Kidney epithelial cell (primary cell): ENCODE data around the gene KPNA4. TPM values are rescaled to one million over a fixed set of nuclear protein-coding genes. Genes with fewer than 3 reads are reported as not detected.

ENCODE experiments used
- DNase-seq: peaks from one replicate; pipeline ENCODE4 v3.0.0-alpha.2; 2010; ENCODE audit warnings: low read depth
- H3K27me3 ChIP-seq: 2 replicates; pipeline ENCODE4 v1.6.0; 2011; ENCODE audit warnings: low read length; ENCODE audit not compliant: control insufficient read depth, insufficient read depth
- H3K36me3 ChIP-seq: 2 replicates; pipeline ENCODE4 v1.5.1; 2011; ENCODE audit warnings: low read length; ENCODE audit not compliant: control insufficient read depth, insufficient read depth
- H3K4me3 ChIP-seq: 2 replicates; pipeline ENCODE4 v1.5.1; 2011; ENCODE audit warnings: low read depth, mild to moderate bottlenecking, control low read depth, low read length
- total RNA-seq: library from RNA; depleted of rRNA; stranded (reverse); fragments of >200 nt; gene quantifications from 2 replicates; pipeline ENCODE4 v1.2.3, GENCODE V29; 2015
- TF ChIP-seq, protein P1 (sequence below): IDR thresholded peaks from 2 replicates; pipeline ENCODE4 v1.5.1; 2011; ENCODE audit warnings: mild to moderate bottlenecking, moderate library complexity, low read length, control low read depth, inconsistent platforms; ENCODE audit not compliant: insufficient read depth, poor library complexity, severe bottlenecking

Gene KPNA4
- total RNA-seq, 1 donor from 2014 or later = 38.0 TPM

DNA sequence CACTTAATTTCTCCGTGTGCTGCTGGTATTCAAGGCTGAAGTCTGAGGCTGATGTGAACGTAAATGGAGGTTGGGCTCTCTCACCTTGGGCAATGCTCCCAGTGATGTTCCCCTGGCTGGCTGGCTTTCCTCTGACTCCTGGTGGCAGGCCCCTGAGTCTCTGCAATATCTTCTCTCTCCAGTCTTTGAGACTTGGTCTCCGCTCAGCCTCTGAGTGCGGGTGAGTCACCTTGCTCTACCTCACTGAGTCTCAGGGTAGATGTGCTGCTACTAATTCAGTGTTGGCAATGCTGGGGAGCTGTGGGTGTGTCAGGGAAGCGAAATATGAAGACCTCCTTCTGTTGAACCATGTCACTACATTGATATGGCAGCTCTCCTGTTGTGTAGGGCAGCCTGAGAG is 84.4 kb downstream of the KPNA4 start:
- no peak overlapping the region for H3K4me3 ChIP-seq
- no peaks in the 10 kb centered on the region for H3K27me3 ChIP-seq
- no peaks in the 10 kb centered on the region for H3K36me3 ChIP-seq
- DNase-seq = no peak
- TF ChIP-seq, protein P1, sequence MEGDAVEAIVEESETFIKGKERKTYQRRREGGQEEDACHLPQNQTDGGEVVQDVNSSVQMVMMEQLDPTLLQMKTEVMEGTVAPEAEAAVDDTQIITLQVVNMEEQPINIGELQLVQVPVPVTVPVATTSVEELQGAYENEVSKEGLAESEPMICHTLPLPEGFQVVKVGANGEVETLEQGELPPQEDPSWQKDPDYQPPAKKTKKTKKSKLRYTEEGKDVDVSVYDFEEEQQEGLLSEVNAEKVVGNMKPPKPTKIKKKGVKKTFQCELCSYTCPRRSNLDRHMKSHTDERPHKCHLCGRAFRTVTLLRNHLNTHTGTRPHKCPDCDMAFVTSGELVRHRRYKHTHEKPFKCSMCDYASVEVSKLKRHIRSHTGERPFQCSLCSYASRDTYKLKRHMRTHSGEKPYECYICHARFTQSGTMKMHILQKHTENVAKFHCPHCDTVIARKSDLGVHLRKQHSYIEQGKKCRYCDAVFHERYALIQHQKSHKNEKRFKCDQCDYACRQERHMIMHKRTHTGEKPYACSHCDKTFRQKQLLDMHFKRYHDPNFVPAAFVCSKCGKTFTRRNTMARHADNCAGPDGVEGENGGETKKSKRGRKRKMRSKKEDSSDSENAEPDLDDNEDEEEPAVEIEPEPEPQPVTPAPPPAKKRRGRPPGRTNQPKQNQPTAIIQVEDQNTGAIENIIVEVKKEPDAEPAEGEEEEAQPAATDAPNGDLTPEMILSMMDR = no peak

DNA sequence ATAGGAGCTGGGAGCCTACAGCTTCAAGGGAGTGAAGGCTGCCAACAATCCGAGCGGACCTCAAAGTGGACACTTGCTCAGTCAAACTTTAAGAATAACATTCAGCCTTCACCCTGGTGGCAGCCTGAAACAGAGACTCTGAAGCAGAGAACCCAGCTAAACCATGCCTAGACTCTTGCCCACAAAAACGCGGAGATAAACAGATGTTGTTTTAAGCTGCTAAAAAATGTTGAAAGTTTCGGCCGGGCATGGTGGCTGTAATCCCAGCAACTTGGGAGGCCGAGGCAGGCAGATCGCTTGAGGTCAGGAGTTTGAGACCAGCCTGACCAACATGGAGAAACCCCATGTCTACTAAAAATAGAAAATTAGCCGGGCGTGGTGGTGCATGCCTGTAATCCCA is 86.0 kb downstream of the KPNA4 start:
- no peak for DNase-seq
- no peaks in the 10 kb centered on the region for H3K27me3 ChIP-seq
- TF ChIP-seq, protein P1 = no peak
- no peak overlapping the region for H3K4me3 ChIP-seq
- no peaks in the 10 kb centered on the region for H3K36me3 ChIP-seq

DNA sequence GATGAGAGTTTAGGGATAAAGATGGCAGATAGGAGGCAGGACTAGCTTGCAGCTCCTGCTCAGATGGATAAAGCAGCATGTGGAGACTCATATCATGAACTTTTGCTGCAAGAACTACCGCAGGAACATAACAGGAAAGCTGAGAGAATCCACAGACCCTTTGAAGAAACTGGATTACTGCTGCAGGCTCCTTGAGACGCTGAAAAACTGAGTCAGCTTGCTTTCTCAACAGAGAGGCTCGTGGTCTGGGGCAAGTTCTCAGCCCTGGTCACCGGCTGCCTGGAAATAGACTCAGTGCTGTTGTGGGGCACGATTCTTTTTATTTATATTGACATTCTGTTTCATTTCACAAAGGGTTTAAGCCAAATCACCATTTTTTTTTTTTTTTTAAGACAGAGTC is 87.0 kb downstream of the KPNA4 start:
- TF ChIP-seq, protein P1 = no peak
- Histone ChIP-seq H3K4me3 (no peak overlapping the region), H3K36me3 (no peaks in the 10 kb centered on the region), H3K27me3 (no peaks in the 10 kb centered on the region)
- no peak for DNase-seq

DNA sequence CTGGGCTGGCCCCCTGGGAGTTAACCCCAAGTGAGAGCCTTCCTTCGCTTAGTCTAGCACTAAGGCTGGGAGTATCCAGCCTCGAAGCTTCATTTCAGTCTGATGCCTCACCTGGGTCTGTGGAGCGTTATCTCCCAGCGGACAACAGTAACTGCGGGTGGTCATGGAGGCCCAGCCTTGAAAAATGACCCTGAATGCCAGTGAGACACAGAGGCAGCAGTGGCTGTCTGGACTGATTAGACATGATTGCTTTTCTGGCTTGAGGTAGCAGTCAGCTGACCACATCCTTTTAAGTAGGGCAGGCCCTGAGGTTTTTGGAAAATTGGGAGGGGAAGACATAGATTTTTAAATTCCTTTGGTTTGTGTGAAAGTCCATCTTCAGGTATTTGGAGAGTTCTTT is 87.6 kb downstream of the KPNA4 start:
- TF ChIP-seq, protein P1 = no peak
- Histone ChIP-seq H3K27me3 (no peaks in the 10 kb centered on the region), H3K4me3 (no peak overlapping the region), H3K36me3 (no peaks in the 10 kb centered on the region)
- no peak for DNase-seq

DNA sequence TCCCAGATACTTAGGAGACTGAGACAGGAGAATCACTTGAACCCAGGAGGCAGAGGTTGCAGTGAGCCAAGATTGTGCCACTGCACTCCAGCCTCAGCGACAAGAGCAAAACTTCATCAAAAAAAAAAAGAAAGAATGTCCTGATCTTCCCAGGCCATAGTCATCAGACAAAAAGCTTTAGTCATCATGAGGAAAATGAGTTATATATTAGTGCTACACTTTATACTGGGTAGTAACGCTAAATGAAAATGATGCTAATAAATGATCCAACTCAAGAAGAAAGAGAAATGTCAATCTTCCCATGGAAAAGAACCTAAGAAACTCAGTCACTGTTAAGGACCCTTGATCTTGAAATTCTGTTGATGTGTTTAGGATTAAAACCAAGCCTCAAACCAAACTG is 89.5 kb downstream of the KPNA4 start:
- DNase-seq = no peak
- no peak overlapping the region for H3K4me3 ChIP-seq
- H3K27me3 ChIP-seq = no peaks in the 10 kb centered on the region
- TF ChIP-seq, protein P1 = no peak
- no peaks in the 10 kb centered on the region for H3K36me3 ChIP-seq

DNA sequence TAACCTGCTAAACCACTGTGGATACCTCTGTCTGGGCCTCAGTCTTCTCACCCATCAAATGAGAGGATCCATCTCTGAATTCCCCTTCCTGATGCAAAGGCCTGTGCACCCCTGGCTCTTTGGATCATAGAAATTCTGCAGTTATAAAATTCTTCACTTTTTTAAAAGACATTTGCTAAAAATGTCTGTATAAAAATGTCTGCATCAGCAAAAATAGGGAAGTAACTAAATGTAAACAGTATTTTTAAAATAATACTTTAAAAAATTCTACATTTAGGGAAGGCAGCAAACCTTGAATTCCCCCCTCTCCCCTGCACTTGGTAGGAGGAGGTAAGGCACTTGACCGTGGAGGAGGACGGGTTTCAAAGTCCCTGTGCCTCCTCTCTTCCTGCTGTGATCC is 90.2 kb downstream of the KPNA4 start:
- H3K27me3 ChIP-seq = no peaks in the 10 kb centered on the region
- H3K4me3 ChIP-seq = no peak overlapping the region
- no peaks in the 10 kb centered on the region for H3K36me3 ChIP-seq
- no peak for DNase-seq
- TF ChIP-seq, protein P1 = no peak
